Effector memory CD8-positive, alpha-beta T cell (primary cell): ENCODE measurements around the gene CRIM1.

Experiments used
- ATAC-seq: fragments of 150-1000 bp; cut with Tn5 transposase; replicated peaks from 2 replicates; pipeline ENCODE4 v1.10.0; 2021; ENCODE audit warnings: mild to moderate bottlenecking, moderate library complexity
- DNase-seq, 3 experiments: peaks; one replicate each; pipeline ENCODE4 v3.0.0; 2021
- H3K27ac Mint-ChIP-seq, 2 donors: one replicate each; pipeline ENCODE4 v1.8.0; 2022; ENCODE audit warnings: mild to moderate bottlenecking in 2 of 2, mixed read lengths in 2 of 2, moderate library complexity in 2 of 2
- H3K27me3 Mint-ChIP-seq, 2 donors: one replicate each; pipeline ENCODE4 v1.8.0; 2022; ENCODE audit warnings: mixed read lengths in 2 of 2
- H3K36me3 Mint-ChIP-seq: one replicate; pipeline ENCODE4 v1.8.0; 2022; ENCODE audit warnings: mild to moderate bottlenecking, moderate library complexity, mixed read lengths; ENCODE audit not compliant: insufficient read depth
- H3K4me1 Mint-ChIP-seq, 2 donors: one replicate each; pipeline ENCODE4 v1.8.0; 2022; ENCODE audit warnings: low read depth in 2 of 2, mixed read lengths in 2 of 2
- H3K4me3 Mint-ChIP-seq, 2 donors: one replicate each; pipeline ENCODE4 v1.8.0; 2022; ENCODE audit warnings: mild to moderate bottlenecking in 2 of 2, mixed read lengths in 2 of 2, moderate library complexity in 2 of 2
- H3K9me3 Mint-ChIP-seq, 2 donors: one replicate each; pipeline ENCODE4 v1.8.0; 2022; ENCODE audit warnings: mixed read lengths in 2 of 2

CRIM1 gene

DNA sequence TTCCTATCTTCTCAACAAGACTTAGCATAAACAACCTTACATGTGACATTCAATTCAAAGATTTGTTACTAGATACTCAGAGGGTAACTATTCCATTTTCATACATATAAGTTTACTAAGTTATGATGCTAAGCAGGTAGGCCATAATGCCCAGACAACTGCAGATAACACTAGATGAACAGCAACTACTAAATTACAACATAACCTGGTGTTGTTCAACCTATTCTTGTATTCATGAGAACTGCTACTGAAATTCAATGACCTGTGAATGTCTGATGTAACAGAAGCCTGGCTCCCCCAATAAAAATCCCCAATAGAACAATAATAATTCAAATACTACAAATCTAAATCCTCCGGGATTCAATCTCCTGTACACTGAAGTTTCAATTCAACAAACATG lies 217.6 kb downstream of the CRIM1 start:
- peaks cover 2 to 18% of the 10 kb centered on the region in 2 donors for H3K4me1 Mint-ChIP-seq
- H3K27ac Mint-ChIP-seq = peak overlapping the region in 1 of 2 donors; percentile 82
- H3K27me3 Mint-ChIP-seq = no peaks in the 10 kb centered on the region
- peaks cover 44% of the 10 kb centered on the region for H3K36me3 Mint-ChIP-seq
- no peak for DNase-seq
- no peak for ATAC-seq
- H3K4me3 Mint-ChIP-seq = no peak overlapping the region
- no peaks in the 10 kb centered on the region for H3K9me3 Mint-ChIP-seq

- no peaks in the 10 kb centered on the region for H3K27me3 Mint-ChIP-seq
- peaks cover 58% of the 10 kb centered on the region for H3K36me3 Mint-ChIP-seq
- H3K27ac Mint-ChIP-seq = no peak overlapping the region
- no peak overlapping the region for H3K4me3 Mint-ChIP-seq
- no peaks in the 10 kb centered on the region for H3K9me3 Mint-ChIP-seq
- no peak for ATAC-seq
- DNase-seq = no peak
- H3K4me1 Mint-ChIP-seq = peaks cover 2 to 11% of the 10 kb centered on the region in 2 donors
Measured at GRCh38 chr2:36574560-36574959, 219.0 kb downstream of the CRIM1 start.

- H3K9me3 Mint-ChIP-seq = no peaks in the 10 kb centered on the region
- no peak for ATAC-seq
- H3K27me3 Mint-ChIP-seq = no peaks in the 10 kb centered on the region
- no peak overlapping the region for H3K27ac Mint-ChIP-seq
- no peak overlapping the region for H3K4me3 Mint-ChIP-seq
- peaks cover 68% of the 10 kb centered on the region for H3K36me3 Mint-ChIP-seq
- H3K4me1 Mint-ChIP-seq = peaks cover 0 to 9% of the 10 kb centered on the region in 2 donors
- DNase-seq = no peak
Measured at GRCh38 chr2:36577884-36578283, 222.3 kb downstream of the CRIM1 start.

DNA sequence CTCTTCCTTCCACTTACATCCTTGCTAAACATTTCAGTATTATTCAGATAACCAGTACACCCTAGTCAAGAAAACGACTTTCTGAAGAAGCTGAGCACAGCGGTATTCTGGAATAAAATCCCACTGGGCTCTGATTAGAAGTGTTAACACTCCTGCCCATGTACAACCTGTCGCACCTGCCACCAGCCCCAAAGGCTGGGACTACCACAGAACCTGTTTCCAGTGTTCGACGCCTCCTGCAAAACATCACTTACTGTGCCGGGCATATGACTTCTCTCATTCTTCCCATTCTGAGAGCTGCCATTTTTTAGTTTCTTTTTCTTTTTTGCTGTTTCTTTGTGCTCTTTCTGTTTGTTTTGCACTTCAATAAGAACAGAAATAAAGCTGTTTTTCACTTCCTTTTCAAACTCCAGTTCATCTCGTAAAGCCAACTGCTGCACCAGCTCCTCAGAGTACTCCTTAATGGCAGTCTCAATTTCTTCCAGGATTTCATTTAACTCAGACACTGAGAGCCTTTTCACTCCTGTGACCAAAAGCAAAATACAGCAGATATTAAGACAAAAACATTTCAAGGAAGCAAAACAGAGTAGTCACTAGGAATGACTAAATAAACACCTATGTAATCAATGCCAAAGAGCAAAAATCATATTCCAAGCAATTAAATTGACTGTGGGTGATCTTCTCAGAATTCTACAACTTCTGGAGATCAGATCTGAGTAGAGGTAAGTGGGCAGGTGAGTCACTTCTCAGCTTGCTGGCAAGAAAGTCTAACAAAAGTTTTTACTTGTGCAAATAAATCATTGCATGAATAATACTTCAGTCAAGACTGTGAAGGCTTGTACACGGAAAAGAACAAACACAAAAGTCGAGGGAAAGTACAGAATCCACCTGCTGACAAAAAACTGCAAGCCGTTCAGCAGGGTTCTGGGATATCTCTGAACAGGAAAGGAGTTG lies 223.0 kb downstream of the CRIM1 start:
- Mint-ChIP-seq H3K36me3 (peaks cover 63% of the 10 kb centered on the region), H3K4me1 (peaks cover 0 to 5% of the 10 kb centered on the region in 2 donors), H3K9me3 (no peaks in the 10 kb centered on the region), H3K4me3 (no peak overlapping the region), H3K27ac (peak overlapping the region in 1 of 2 donors; percentile 35), H3K27me3 (no peaks in the 10 kb centered on the region)
- DNase-seq (no peak), ATAC-seq (no peak)

GRCh38 chr2:36579297-36579664 lies 223.7 kb downstream of the CRIM1 start:
- H3K36me3 Mint-ChIP-seq = peaks cover 65% of the 10 kb centered on the region
- ATAC-seq (no peak), DNase-seq (no peak)
- H3K4me1 Mint-ChIP-seq = peaks cover 3 to 5% of the 10 kb centered on the region in 2 donors
- peak overlapping the region in 1 of 2 donors; percentile 35 for H3K27ac Mint-ChIP-seq
- H3K9me3 Mint-ChIP-seq = no peaks in the 10 kb centered on the region
- no peaks in the 10 kb centered on the region for H3K27me3 Mint-ChIP-seq
- no peak overlapping the region for H3K4me3 Mint-ChIP-seq

- no peak overlapping the region for H3K27ac Mint-ChIP-seq
- DNase-seq (no peak), ATAC-seq (no peak)
- no peak overlapping the region for H3K4me3 Mint-ChIP-seq
- H3K9me3 Mint-ChIP-seq = no peaks in the 10 kb centered on the region
- H3K27me3 Mint-ChIP-seq = no peaks in the 10 kb centered on the region
- peaks cover 4% of the 10 kb centered on the region in 2 donors for H3K4me1 Mint-ChIP-seq
- peaks cover 45% of the 10 kb centered on the region for H3K36me3 Mint-ChIP-seq
Measured at GRCh38 chr2:36582538-36582937, 227.0 kb downstream of the CRIM1 start.

- no peaks in the 10 kb centered on the region for H3K27me3 Mint-ChIP-seq
- H3K4me1 Mint-ChIP-seq = peaks cover 4% of the 10 kb centered on the region in 2 donors
- DNase-seq = no peak
- H3K36me3 Mint-ChIP-seq = peaks cover 41% of the 10 kb centered on the region
- ATAC-seq = no peak
- no peak overlapping the region for H3K27ac Mint-ChIP-seq
- no peak overlapping the region for H3K4me3 Mint-ChIP-seq
- no peaks in the 10 kb centered on the region for H3K9me3 Mint-ChIP-seq
Measured at GRCh38 chr2:36582951-36583350, 227.4 kb downstream of the CRIM1 start.

DNA sequence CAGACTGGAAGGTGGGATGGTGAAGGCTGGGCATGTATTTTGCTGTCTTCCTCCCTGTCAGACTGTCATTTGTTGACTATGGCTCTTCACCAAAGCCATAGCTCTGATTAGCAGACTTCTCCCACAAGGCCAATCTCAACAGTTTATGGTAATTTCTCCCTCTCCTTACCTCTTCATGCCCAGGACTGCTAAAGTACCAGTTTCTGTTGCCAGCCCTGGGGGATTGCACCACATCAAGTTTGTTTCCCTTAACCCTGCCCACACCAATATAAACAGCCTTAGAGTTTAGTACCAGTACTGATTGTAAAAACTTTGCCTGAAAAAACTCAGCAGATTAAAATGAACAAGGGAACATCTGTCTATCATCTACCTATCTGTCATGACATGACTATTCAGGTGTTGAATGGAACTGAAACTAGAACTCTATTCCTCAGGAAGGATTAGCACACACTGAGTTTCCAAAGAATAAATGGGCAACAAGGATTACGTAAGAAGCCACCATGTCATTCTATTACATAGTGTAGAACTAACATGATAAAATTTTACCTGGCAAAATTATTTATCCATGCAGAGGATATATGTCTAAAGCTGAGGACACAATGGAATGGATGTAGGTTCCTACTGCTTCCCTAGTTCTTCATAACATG lies 228.7 kb downstream of the CRIM1 start:
- no peaks in the 10 kb centered on the region for H3K9me3 Mint-ChIP-seq

GRCh38 chr2:36586672-36587071 lies 231.1 kb downstream of the CRIM1 start:
- H3K36me3 Mint-ChIP-seq = peaks cover 19% of the 10 kb centered on the region
- ATAC-seq (no peak), DNase-seq (no peak)
- no peaks in the 10 kb centered on the region for H3K9me3 Mint-ChIP-seq
- H3K4me1 Mint-ChIP-seq = peaks cover 7 to 14% of the 10 kb centered on the region in 2 donors
- no peak overlapping the region for H3K4me3 Mint-ChIP-seq
- H3K27me3 Mint-ChIP-seq = no peaks in the 10 kb centered on the region
- peak overlapping the region in 1 of 2 donors; percentile 32 for H3K27ac Mint-ChIP-seq

More for the DNA sequence above, 228.7 kb downstream of the CRIM1 start:
- no peak for DNase-seq
- no peaks in the 10 kb centered on the region for H3K27me3 Mint-ChIP-seq
- H3K4me1 Mint-ChIP-seq = peaks cover 4% of the 10 kb centered on the region in 2 donors
- ATAC-seq = no peak
- H3K27ac Mint-ChIP-seq = no peak overlapping the region
- peaks cover 28% of the 10 kb centered on the region for H3K36me3 Mint-ChIP-seq
- no peak overlapping the region for H3K4me3 Mint-ChIP-seq

DNA sequence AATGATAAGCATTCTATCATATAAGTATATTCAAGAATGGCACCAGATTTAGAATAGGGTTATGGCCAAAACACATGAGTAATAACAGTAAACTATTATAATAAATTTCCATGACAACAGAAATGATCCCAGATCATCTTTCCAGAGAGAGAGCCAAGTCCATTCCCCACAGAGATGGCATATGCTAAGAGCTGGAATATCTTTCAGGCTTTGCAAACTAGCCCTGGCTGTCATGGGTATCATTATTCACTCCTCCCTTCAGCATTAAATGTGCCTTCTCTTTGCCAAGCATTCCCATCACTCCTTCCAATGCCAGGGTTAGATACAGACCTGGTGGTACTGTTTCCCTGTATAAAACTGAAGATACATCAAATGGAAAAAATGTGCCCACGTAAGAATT lies 231.5 kb downstream of the CRIM1 start:
- Mint-ChIP-seq H3K4me1 (peaks cover 11 to 17% of the 10 kb centered on the region in 2 donors), H3K9me3 (no peaks in the 10 kb centered on the region), H3K27me3 (no peaks in the 10 kb centered on the region), H3K27ac (peak overlapping the region in 1 of 2 donors; percentile 32), H3K4me3 (no peak overlapping the region), H3K36me3 (peaks cover 18% of the 10 kb centered on the region)
- no peak for DNase-seq
- ATAC-seq = no peak

GRCh38 chr2:36587556-36587955 lies 232.0 kb downstream of the CRIM1 start:
- no peak for ATAC-seq
- Mint-ChIP-seq H3K36me3 (peaks cover 13% of the 10 kb centered on the region), H3K27ac (no peak overlapping the region), H3K4me3 (no peak overlapping the region), H3K27me3 (no peaks in the 10 kb centered on the region), H3K9me3 (no peaks in the 10 kb centered on the region), H3K4me1 (peaks cover 11 to 21% of the 10 kb centered on the region in 2 donors)
- DNase-seq = no peak

DNA sequence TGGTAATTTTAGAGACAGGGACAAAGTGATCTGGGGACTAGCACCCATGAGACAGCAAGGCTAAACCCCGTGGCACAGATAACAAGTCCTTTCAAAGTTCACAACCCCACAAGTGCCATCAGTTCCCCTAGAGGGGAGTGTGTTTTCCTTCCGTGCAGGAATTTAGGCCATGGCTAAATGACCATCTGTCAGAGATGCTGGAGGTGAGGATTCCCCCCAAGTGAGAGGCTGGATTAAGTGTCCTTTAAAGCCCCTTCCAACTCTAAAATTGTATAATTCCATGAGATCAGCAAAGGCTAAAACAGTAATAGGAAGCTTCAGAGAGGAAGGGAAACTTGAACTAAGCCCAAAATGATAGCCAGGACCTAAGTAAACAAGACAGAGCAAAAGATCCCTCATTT lies 233.7 kb downstream of the CRIM1 start:
- peak overlapping the region; percentile 35 to 47 for H3K27ac Mint-ChIP-seq
- H3K4me3 Mint-ChIP-seq = no peak overlapping the region
- no peak for DNase-seq
- no peak for ATAC-seq
- peaks cover 7% of the 10 kb centered on the region for H3K36me3 Mint-ChIP-seq
- H3K27me3 Mint-ChIP-seq = no peaks in the 10 kb centered on the region
- H3K9me3 Mint-ChIP-seq = no peaks in the 10 kb centered on the region
- peaks cover 20 to 34% of the 10 kb centered on the region in 2 donors for H3K4me1 Mint-ChIP-seq

- ATAC-seq = no peak
- H3K4me3 Mint-ChIP-seq = no peak overlapping the region
- DNase-seq = no peak
- H3K27ac Mint-ChIP-seq = no peak overlapping the region
- peaks cover 41 to 51% of the 10 kb centered on the region in 2 donors for H3K4me1 Mint-ChIP-seq
- no peaks in the 10 kb centered on the region for H3K27me3 Mint-ChIP-seq
- H3K9me3 Mint-ChIP-seq = no peaks in the 10 kb centered on the region
- peaks cover 6% of the 10 kb centered on the region for H3K36me3 Mint-ChIP-seq
Measured at GRCh38 chr2:36594849-36595248, 239.3 kb downstream of the CRIM1 start.

- H3K27me3 Mint-ChIP-seq = no peaks in the 10 kb centered on the region
- H3K36me3 Mint-ChIP-seq = no peaks in the 10 kb centered on the region
- ATAC-seq (no peak), DNase-seq (no peak)
- H3K9me3 Mint-ChIP-seq = no peaks in the 10 kb centered on the region
- peak overlapping the region in 1 of 2 donors; percentile 13 for H3K27ac Mint-ChIP-seq
- H3K4me3 Mint-ChIP-seq = peak overlapping the region; percentile 90 to 96
- H3K4me1 Mint-ChIP-seq = peaks cover 39 to 44% of the 10 kb centered on the region in 2 donors
Measured at GRCh38 chr2:36596397-36596796, 240.8 kb downstream of the CRIM1 start.
